H1 (cell line): Measurements from ENCODE around the gene BACE2. TPM values are rescaled to one million over a fixed set of nuclear protein-coding genes. Genes with fewer than 3 reads are reported as not detected.

ENCODE experiments used
- CTCF ChIA-PET: fragments of 300-600 bp; sonication (Branson Sonifier 250); formaldehyde crosslinking; loops from one replicate; lab custom pipeline; 2021; ENCODE audit not compliant: partially characterized antibody; lab: Charles Lee
- POLR2A ChIA-PET: fragments of 300-600 bp; sonication (Branson Sonifier 250); formaldehyde crosslinking; loops from one replicate; lab custom pipeline; 2021; ENCODE audit warnings: inconsistent platforms; ENCODE audit not compliant: partially characterized antibody; lab: Charles Lee
- DNase-seq, 2 experiments: peaks; one replicate each; pipeline versions ENCODE4 v3.0.0 to v3.0.0-alpha.2; 2010 to 2022; ENCODE audit warnings: low spot score in 2 of 2, low read depth in 1 of 2, mixed read lengths in 1 of 2
- FAIRE-seq: peaks from 2 replicates; lab custom pipeline; 2011; peaks lifted over from hg19 to GRCh38; lab: Jason Lieb, UNC
- H2AFZ ChIP-seq: 2 replicates; pipeline ENCODE4 v1.8.1; 2012; ENCODE audit warnings: low read length, inconsistent platforms
- H2AK5ac ChIP-seq: 2 replicates; pipeline ENCODE4 v1.6.1; 2013; ENCODE audit warnings: low read depth, low read length
- H2BK120ac ChIP-seq: replicated peaks from 2 replicates; pipeline ENCODE3; 2013; ENCODE audit warnings: low read depth, low read length, inconsistent platforms
- H2BK12ac ChIP-seq: 2 replicates; pipeline ENCODE4 v1.6.1; 2013; ENCODE audit warnings: low read depth, low read length
- H2BK15ac ChIP-seq: 2 replicates; pipeline ENCODE4 v1.6.1; 2013; ENCODE audit warnings: low read length
- H2BK20ac ChIP-seq: 2 replicates; pipeline ENCODE4 v1.6.1; 2013; ENCODE audit warnings: low read length
- H2BK5ac ChIP-seq: 2 replicates; pipeline ENCODE4 v1.6.1; 2013; ENCODE audit warnings: low read depth, low read length
- H3K14ac ChIP-seq: 2 replicates; pipeline ENCODE4 v1.6.1; 2013; ENCODE audit warnings: inconsistent platforms; ENCODE audit not compliant: insufficient read length
- H3K18ac ChIP-seq: 2 replicates; pipeline ENCODE4 v1.6.1; 2013; ENCODE audit warnings: low read length; ENCODE audit errors: extremely low read depth
- H3K23ac ChIP-seq: 2 replicates; pipeline ENCODE4 v1.6.1; 2013; ENCODE audit warnings: inconsistent platforms; ENCODE audit not compliant: insufficient read length
- H3K23me2 ChIP-seq: 2 replicates; pipeline ENCODE4 v1.6.1; 2013; ENCODE audit warnings: low read depth, low read length
- H3K27ac ChIP-seq: 2 replicates; pipeline ENCODE4 v1.6.1; 2011; ENCODE audit warnings: low read depth, low read length, inconsistent platforms
- H3K27me3 ChIP-seq, 4 experiments: replicated peaks in 1 of 4; 1 replicate in 1 of 4; 2 replicates in 3 of 4; pipeline versions ENCODE4 v1.6.1 to v1.8.1; 2011 to 2013; ENCODE audit warnings: low read length in 3 of 4, mild to moderate bottlenecking in 3 of 4, inconsistent platforms in 2 of 4, mixed read lengths in 2 of 4, moderate library complexity in 1 of 4; ENCODE audit not compliant: control insufficient read depth in 3 of 4, insufficient read depth in 3 of 4; ENCODE audit errors: extremely low read depth in 1 of 4
- H3K36me3 ChIP-seq, 4 experiments: 2 replicates each; pipeline versions ENCODE4 v1.6.1 to v1.8.1; 2011 to 2013; ENCODE audit warnings: mild to moderate bottlenecking in 4 of 4, low read length in 3 of 4, moderate library complexity in 2 of 4, control low read depth in 1 of 4, inconsistent platforms in 1 of 4; ENCODE audit not compliant: insufficient read depth in 4 of 4, control insufficient read depth in 2 of 4
- H3K4ac ChIP-seq: replicated peaks from 2 replicates; pipeline ENCODE3; 2013; ENCODE audit warnings: low read length, low read depth, mixed read lengths, inconsistent platforms; ENCODE audit not compliant: insufficient read length
- H3K4me1 ChIP-seq, 4 experiments: replicated peaks in 1 of 4; 1 replicate in 1 of 4; 2 replicates in 3 of 4; pipeline versions ENCODE4 v1.6.1 to v1.8.1; 2011 to 2013; ENCODE audit warnings: low read length in 3 of 4, inconsistent platforms in 2 of 4, mixed read lengths in 1 of 4; ENCODE audit not compliant: insufficient read depth in 4 of 4, control insufficient read depth in 3 of 4
- H3K4me2 ChIP-seq, 2 experiments: 2 replicates each; pipeline versions ENCODE4 v1.6.1 to v1.8.1; 2011 to 2013; ENCODE audit warnings: low read depth in 2 of 2, low read length in 2 of 2, control low read depth in 1 of 2, inconsistent platforms in 1 of 2, mild to moderate bottlenecking in 1 of 2; ENCODE audit not compliant: insufficient read depth in 1 of 2
- H3K4me3 ChIP-seq, 4 experiments: fragments of 200-600, 300-600 bp in 1 of 4; sonication (generic), shearing (Covaris generic), sonication (Bioruptor Twin) in 1 of 4; 2 replicates each; pipeline versions ENCODE4 v1.5.1 to v1.8.1; 2011 to 2016; ENCODE audit warnings: low read length in 4 of 4, low read depth in 3 of 4, control low read depth in 2 of 4, inconsistent platforms in 2 of 4, mild to moderate bottlenecking in 2 of 4, mixed read lengths in 1 of 4, moderate library complexity in 1 of 4; ENCODE audit not compliant: insufficient read depth in 2 of 4; ENCODE audit errors: extremely low read depth in 1 of 4
- H3K56ac ChIP-seq: replicated peaks from 2 replicates; pipeline ENCODE3; 2013; ENCODE audit warnings: low read depth, mild to moderate bottlenecking, mixed read lengths, low read length, inconsistent platforms; ENCODE audit not compliant: insufficient read length
- H3K79me1 ChIP-seq: 2 replicates; pipeline ENCODE4 v1.6.1; 2013; ENCODE audit warnings: low read depth, low read length, control low read depth
- H3K79me2 ChIP-seq, 2 experiments: 2 replicates each; pipeline versions ENCODE4 v1.6.1 to v1.8.1; 2012 to 2013; ENCODE audit warnings: low read length in 2 of 2, mild to moderate bottlenecking in 2 of 2, inconsistent platforms in 1 of 2; ENCODE audit not compliant: insufficient read depth in 2 of 2, control insufficient read depth in 1 of 2
- H3K9ac ChIP-seq, 4 experiments: replicated peaks in 1 of 4; 1 replicate in 1 of 4; 2 replicates in 3 of 4; pipeline versions ENCODE4 v1.6.1 to v1.8.1; 2011 to 2013; ENCODE audit warnings: low read depth in 3 of 4, low read length in 3 of 4, control low read depth in 2 of 4, mild to moderate bottlenecking in 2 of 4, moderate library complexity in 2 of 4, inconsistent platforms in 1 of 4; ENCODE audit errors: extremely low read depth in 1 of 4
- H3K9me3 ChIP-seq, 2 experiments: 2 replicates each; pipeline versions ENCODE4 v1.6.1 to v1.8.1; 2012 to 2013; ENCODE audit warnings: mild to moderate bottlenecking in 2 of 2, moderate library complexity in 2 of 2, control low read depth in 1 of 2, inconsistent platforms in 1 of 2, low read depth in 1 of 2, low read length in 1 of 2, mixed read lengths in 1 of 2; ENCODE audit not compliant: insufficient read depth in 2 of 2
- H4K20me1 ChIP-seq, 2 experiments: replicated peaks in 1 of 2; 2 replicates each; pipeline versions ENCODE3 to v1.8.1; 2011 to 2013; ENCODE audit warnings: inconsistent platforms in 2 of 2, low read length in 2 of 2, mild to moderate bottlenecking in 1 of 2; ENCODE audit not compliant: insufficient read depth in 2 of 2, control insufficient read depth in 1 of 2
- H4K5ac ChIP-seq: 2 replicates; pipeline ENCODE4 v1.6.1; 2013; ENCODE audit warnings: low read length, low read depth, mixed read lengths, inconsistent platforms; ENCODE audit not compliant: insufficient read length
- H4K8ac ChIP-seq: 2 replicates; pipeline ENCODE4 v1.8.0; 2013; ENCODE audit warnings: mild to moderate bottlenecking, moderate library complexity, low read length, inconsistent platforms; ENCODE audit not compliant: insufficient read depth; ENCODE audit errors: extremely low read depth
- H4K91ac ChIP-seq: replicated peaks from 2 replicates; pipeline ENCODE3; 2013; ENCODE audit warnings: low read length, mixed read lengths, inconsistent platforms; ENCODE audit not compliant: insufficient read length
- ATF2 ChIP-seq: IDR thresholded peaks from 2 replicates; pipeline ENCODE4 v1.6.1; 2012; ENCODE audit warnings: low read length, inconsistent platforms
- CHD2 ChIP-seq: IDR thresholded peaks from 2 replicates; pipeline ENCODE4 v1.6.1; 2012; ENCODE audit warnings: low read length, improper control_type of control experiment
- JUND ChIP-seq: IDR thresholded peaks from 2 replicates; pipeline ENCODE4 v1.6.1; 2011; ENCODE audit warnings: mild to moderate bottlenecking, improper control_type of control experiment, low read length
- KDM5A ChIP-seq: fragments of 200-600 bp; IDR thresholded peaks from 2 replicates; pipeline ENCODE4 v1.7.1; 2012; ENCODE audit warnings: mild to moderate bottlenecking, low read length, inconsistent platforms, mixed read lengths
- MAFK ChIP-seq: IDR thresholded peaks from 2 replicates; pipeline ENCODE4 v1.6.1; 2012; ENCODE audit warnings: low read depth, mild to moderate bottlenecking, improper control_type of control experiment, low read length
- RAD21 ChIP-seq, 2 experiments: IDR thresholded peaks in 1 of 2; conservative IDR thresholded peaks in 1 of 2; 2 replicates each; pipeline ENCODE4 v1.6.1; 2011; ENCODE audit warnings: low read depth in 2 of 2, low read length in 2 of 2, improper control_type of control experiment in 1 of 2, inconsistent platforms in 1 of 2, mild to moderate bottlenecking in 1 of 2, moderate library complexity in 1 of 2
- RBBP5 ChIP-seq: IDR thresholded peaks from 2 replicates; pipeline ENCODE4 v1.7.1; 2012; ENCODE audit warnings: low read depth, mild to moderate bottlenecking, inconsistent platforms, low read length, moderate library complexity, borderline replicate concordance
- YY1 ChIP-seq: IDR thresholded peaks from 2 replicates; pipeline ENCODE4 v1.6.1; 2011; ENCODE audit warnings: low read depth, mild to moderate bottlenecking, low read length
- WGBS, 2 experiments: shearing (Covaris generic) in 1 of 2; methylation state at CpG; one replicate each; pipeline versions ENCODE4 v1.1.6 to v1.1.7; 2013 to 2015; ENCODE audit warnings: low lambda C conversion rate in 2 of 2, mixed read lengths in 2 of 2, inconsistent platforms in 1 of 2, low coverage in 1 of 2, missing lambda C conversion rate in 1 of 2; ENCODE audit not compliant: insufficient replicate concordance in 2 of 2, insufficient coverage in 1 of 2, insufficient read length in 1 of 2; ENCODE audit errors: extremely low coverage in 1 of 2, missing lambda C conversion rate in 1 of 2; 5-methylcytosine and 5-hydroxymethylcytosine counted together
- polyA plus RNA-seq, 7 experiments: library from polyadenylated mRNA; depleted of rRNA in 3 of 7; stranded (reverse) in 5 of 7; unstranded in 2 of 7; fragments of >200 nt in 5 of 7; fragments of 200-250 nt in 2 of 7; gene quantifications; 1 replicate in 5 of 7; 2 replicates in 1 of 7; 4 replicates in 1 of 7; pipeline versions ENCODE4 v1.2.1 to v1.2.3, GENCODE V29; 2011 to 2013; ENCODE audit warnings: missing spikeins in 2 of 7, mixed read lengths in 2 of 7
- total RNA-seq: library from RNA; stranded (reverse); fragmentation: NEBNext Ultra II Directional; extraction: Animal tissue kit (Norgen Biotek cat#: 25700); gene quantifications from 2 replicates; pipeline ENCODE4 v1.2.1, GENCODE V29; 2021

BACE2 gene
- total and polyA plus RNA-seq, 2 of the 8 experiments (the other 6 are each of a cell fraction or from before 2014, with no cell fraction given) = 8.1 to 10.9 TPM

- H3K23ac ChIP-seq = no peak overlapping the region
- no peak overlapping the region for H4K91ac ChIP-seq
- H3K36me3 ChIP-seq = no peaks in the 10 kb centered on the region
- H2BK12ac ChIP-seq = no peak overlapping the region
- H3K14ac ChIP-seq = no peak overlapping the region
- DNase-seq = no peak
- no peak overlapping the region for H3K27ac ChIP-seq
- no peaks in the 10 kb centered on the region for H4K20me1 ChIP-seq
- peak; percentile 79 for FAIRE-seq
- H2BK120ac ChIP-seq = no peak overlapping the region
- 57% methylated on average over 5 of the region's 5 CpGs; no CpG with 5 or more reads in 1 of the 2 experiments for WGBS, 2 experiments
- H4K8ac ChIP-seq = no peak overlapping the region
- H3K27me3 ChIP-seq = no peaks in the 10 kb centered on the region; a peak in 1 of 7 replicates
- CTCF ChIA-PET = interaction anchor here (0.6 to 9.0 kb wide), 31 partner anchors 7 to 1643 kb away, joined by 3 to 98 read pairs (median 4); no protein-coding TSS in a partner anchor
- H3K79me2 ChIP-seq = no peaks in the 10 kb centered on the region
- POLR2A ChIA-PET = no interaction called here
- no peak overlapping the region for H3K56ac ChIP-seq
- H3K23me2 ChIP-seq = no peaks in the 10 kb centered on the region
- no peak overlapping the region for H2BK20ac ChIP-seq
- no peaks in the 10 kb centered on the region for H3K79me1 ChIP-seq
- H3K4me3 ChIP-seq = no peak overlapping the region
- no peak overlapping the region for H3K4ac ChIP-seq
- no peak overlapping the region for H3K18ac ChIP-seq
- no peaks in the 10 kb centered on the region for H3K4me1 ChIP-seq
- peaks cover 0 to 6% of the 10 kb centered on the region in 2 experiments; a peak in 1 of 4 replicates for H3K9me3 ChIP-seq
- no peak overlapping the region; the same call in 1 of the 2 replicates for H2AFZ ChIP-seq
- H2AK5ac ChIP-seq = no peak overlapping the region
- no peak overlapping the region for H2BK15ac ChIP-seq
- no peak overlapping the region for H3K9ac ChIP-seq
- no peak overlapping the region for H3K4me2 ChIP-seq
- H4K5ac ChIP-seq = no peak overlapping the region
- H2BK5ac ChIP-seq = no peak overlapping the region
- no peak for TF ChIP-seq MAFK
- TF ChIP-seq JUND = peak; percentile 49; the same call in 1 of the 2 replicates
- TF ChIP-seq KDM5A = no peak
- no peak for TF ChIP-seq CHD2
- 0 out of 2 replicates have a peak, but pooled peaks have one; percentile 24 for TF ChIP-seq ATF2
- no peak for TF ChIP-seq RBBP5
- TF ChIP-seq RAD21 (IDR thresholded peaks at IDR 0.05 in 1 of 2, conservative IDR thresholded peaks at IDR 0.05 in 1 of 2; ENCODE audit: low read depth in 2 of 2, low read length in 2 of 2) = peak; percentile 71 to 72
- TF ChIP-seq YY1 = no peak
Measured at GRCh38 chr21:41133874-41134522, 34.0 kb upstream of the BACE2 start.
